Epithelial cell of prostate (primary cell): Measurements from ENCODE around the gene ARHGAP24.
"Not testable (repeated sequence)": the region's sequence is repeated elsewhere in the genome, so short reads cannot be mapped to it uniquely, and the experiment has no call there.

Experiments used
- DNase-seq: peaks from one replicate; pipeline ENCODE4 v3.0.0-alpha.2; 2011; ENCODE audit warnings: low read depth, low spot score
- H3K27ac ChIP-seq: fragments of 450-650 bp; 2 replicates; pipeline ENCODE4 v1.5.1; 2017; ENCODE audit warnings: mild to moderate bottlenecking

The ARHGAP24 gene

DNA sequence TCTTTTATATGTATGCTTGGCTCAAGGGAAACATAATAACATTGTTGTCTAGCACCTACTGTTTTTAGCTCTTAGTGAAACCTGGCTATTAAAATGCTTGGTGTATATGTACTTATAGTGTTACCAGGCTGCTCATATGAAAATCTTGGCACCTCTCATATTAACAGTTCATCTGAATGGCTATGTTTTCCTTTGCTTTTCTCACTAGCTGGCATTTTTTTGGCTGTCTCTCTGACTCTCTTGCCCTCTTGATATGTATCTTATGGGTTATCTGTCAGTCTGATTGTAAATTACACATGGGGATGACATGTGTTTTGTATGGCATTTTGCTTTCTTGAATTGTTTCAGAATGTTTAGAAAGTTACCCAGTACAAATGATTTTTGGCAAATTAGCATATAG is 158.0 kb downstream of the ARHGAP24 start:
- H3K27ac ChIP-seq = no peak overlapping the region
- DNase-seq = no peak

DNA sequence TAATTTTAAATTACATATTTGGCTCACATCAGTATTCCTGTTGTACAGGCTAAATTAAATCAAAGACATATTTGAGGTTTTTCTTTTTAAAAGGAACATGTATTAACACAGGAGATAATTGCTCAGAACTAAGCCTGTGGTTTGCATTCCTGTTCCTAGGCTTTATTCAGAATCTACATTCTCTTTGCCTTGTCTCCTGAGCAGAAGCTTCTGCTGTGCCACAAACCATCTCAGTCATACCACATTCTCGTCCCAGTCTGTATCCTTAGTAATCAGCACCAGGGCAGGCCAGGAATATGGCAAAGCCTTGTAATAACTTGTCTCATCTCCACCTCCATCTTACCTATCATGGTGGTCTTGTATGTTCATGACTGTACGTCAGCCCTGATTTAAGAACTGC is 162.8 kb downstream of the ARHGAP24 start:
- H3K27ac ChIP-seq = no peak overlapping the region
- DNase-seq = no peak

DNA sequence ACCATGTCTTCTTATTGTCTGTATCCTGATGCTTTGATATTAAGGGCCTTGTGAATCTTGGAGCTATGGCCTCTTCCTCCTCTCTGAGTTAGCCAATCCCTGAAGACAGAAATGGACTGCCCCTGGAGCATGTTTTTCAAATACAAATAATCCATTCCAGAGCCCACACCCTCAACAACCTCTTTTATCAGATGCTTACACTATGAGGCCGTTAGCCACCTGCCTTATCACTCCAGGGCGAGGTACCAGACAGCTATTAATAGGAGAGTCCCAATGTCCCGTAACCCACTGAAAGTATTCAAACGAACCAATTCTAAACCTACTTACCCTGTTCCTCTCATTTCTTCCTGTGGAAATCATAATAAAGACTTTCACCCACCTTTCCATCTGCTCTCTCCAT is 165.0 kb downstream of the ARHGAP24 start:
- no peak for DNase-seq
- no peak overlapping the region for H3K27ac ChIP-seq

DNA sequence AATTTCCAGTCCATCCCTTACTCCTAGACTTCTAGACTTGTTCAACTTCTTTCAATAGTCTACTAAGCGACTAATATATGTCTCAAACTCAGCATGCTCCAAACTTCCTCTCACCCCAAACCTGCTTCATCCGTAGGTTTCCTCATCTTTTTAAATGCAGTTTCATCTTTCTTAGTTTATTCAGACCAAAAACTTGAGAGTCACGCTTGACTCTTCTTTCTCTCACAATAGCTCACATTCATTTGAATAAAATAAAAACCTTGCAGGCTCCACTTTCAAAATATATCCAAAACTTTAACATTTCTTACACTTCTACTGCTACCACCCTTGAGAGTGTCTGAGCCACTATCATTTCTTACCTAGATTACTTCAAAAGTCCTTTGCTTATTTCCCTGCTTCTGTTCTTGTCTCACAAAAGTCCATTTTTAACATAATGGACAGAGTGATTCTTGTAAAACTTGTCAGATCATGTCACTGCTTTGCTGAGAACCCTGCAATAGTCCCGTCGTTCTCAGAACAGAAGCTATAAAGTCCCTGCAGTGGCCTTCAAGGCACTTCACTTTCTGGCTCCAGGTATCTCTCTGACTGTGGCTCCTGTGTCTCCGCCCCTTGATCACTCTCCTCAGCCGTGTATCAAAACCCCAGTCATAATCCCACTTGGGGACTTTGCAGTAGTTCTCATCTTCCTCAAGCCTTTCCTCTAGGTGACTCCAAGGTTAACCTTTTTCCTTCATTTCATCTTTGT is 167.6 kb downstream of the ARHGAP24 start:
- DNase-seq = no peak
- no peak overlapping the region for H3K27ac ChIP-seq

DNA sequence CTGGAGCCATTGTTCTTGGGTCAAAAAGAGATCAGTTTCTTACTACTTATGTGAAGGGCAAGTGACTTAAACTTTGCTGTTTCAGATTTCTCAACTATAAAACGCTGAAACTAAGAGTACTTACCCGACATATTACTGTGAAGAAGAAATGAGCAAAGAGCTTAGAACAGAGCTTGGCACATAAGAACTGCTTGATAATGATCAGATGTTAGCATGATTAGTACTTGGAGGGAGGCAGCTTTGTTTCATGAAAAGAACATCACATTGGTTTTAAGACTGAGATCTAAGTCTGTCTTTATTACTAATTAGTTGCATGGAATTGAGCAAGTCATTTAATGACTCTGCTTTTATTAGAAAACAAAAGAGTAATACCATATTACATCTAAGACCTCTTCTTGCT is 169.1 kb downstream of the ARHGAP24 start:
- no peak for DNase-seq
- H3K27ac ChIP-seq = no peak overlapping the region

DNA sequence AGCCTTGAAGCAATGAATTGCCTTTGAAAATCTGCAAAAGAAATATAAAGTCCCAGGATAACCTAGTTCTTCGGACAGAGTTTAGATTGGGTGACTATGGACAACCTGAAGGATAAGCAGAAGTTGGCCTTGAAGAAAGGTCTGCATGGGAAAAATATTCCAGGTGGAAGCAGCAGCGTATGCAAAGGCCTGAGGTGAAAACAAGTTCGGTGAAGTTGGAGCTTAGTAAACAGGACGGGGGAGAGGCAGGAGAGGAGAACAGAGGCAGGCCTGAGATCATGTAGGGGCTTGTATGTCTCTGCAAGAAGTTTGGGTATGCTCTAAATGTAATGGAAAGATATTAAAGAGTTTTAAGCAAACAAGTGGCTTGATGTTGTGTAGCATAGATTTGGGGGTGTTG is 176.0 kb downstream of the ARHGAP24 start:
- H3K27ac ChIP-seq = no peak overlapping the region
- no peak for DNase-seq

DNA sequence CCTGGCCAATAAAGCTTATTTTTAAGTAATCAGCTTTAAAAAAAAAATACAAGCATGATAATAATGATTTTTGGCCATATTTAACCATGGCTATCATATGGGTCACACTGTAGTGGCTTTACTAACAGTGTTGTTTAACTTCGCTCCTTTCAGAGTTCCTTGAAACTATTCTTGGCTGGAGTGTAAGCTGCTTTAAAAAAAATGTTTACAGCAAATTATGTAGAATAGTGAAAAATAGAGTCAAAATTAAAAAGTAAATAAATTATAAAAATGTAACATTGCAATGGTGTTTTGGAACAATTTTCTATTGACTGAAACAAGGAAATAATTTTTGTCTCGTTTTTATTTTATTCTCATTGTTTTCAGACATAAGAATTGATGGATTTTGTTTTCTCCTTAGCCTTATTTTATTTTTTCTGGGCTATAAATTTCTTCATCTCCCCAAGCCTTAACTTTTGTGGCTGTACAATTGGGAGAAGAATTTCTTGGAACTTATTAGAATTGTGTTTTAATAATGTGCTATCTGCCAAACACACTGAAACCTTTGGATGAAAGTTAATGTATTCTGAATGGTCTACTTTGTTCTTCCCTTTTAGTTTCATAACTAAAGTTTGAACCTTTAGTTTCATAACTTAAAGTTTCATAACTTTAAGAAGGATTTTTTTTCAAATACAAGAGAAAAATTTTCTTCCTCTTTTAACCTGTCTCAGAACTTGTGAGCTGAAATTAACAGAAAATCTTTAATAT is 182.0 kb downstream of the ARHGAP24 start:
- DNase-seq = no peak
- H3K27ac ChIP-seq = no peak overlapping the region

DNA sequence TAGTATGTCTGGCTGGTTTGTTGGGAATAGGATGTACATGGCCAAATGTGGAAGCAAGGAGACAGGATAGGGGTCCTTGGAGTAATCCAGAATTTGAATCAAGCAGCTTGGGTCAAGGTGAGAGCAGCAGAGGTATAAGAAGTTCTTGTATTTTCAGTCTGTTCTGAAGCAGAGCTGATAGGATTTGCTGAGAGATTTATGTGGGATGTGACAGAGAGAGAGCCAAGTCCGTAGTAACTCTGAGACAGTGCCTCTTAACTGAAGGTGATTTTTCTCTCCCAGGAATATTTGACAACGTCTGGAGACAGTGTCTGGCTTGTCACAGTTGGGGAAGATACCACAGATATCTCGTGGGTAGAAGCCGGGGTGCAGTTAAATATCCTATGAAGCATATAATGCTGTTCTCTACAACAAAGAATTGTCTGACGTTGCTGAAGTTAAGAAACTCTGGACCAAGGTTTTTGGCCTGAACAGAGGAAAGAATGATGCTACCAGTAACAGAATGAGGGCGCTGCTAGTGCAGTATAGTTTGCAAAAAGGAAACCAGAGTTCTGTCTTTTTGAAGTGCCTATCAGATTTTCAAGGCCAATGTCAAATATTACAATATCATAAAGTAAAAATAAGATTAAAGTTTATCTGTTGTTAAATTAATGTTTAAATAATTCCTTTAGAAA is 184.0 kb downstream of the ARHGAP24 start:
- no peak overlapping the region for H3K27ac ChIP-seq
- DNase-seq = no peak

DNA sequence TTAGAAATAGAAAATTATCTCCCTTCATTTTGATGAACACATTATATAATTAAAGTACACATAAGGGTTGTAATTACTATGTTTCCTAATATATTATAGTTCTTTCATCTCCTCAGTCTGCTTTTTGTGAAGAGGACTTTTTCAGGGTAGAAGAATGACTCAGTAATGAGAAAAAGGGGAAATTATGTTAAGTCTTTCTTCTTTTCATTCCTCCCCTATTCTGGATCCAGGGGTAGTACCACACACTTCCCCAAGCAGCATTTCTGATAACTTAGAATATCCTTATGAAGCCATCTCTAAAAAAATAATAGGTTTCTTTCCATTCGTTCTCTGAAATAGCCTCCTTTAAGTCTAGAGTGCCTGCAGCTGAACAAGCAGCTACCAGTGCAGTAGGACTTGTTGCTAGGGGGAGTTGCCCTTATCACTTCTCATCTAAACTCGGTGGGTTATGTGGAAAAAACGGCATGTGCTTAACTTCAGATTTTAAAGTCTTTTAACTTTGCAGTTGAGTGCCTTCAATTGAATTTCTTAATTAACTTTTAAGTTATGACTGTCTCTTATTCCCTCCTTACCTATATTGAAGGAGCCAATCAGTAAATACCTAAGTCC is 184.8 kb downstream of the ARHGAP24 start:
- no peak overlapping the region for H3K27ac ChIP-seq

DNA sequence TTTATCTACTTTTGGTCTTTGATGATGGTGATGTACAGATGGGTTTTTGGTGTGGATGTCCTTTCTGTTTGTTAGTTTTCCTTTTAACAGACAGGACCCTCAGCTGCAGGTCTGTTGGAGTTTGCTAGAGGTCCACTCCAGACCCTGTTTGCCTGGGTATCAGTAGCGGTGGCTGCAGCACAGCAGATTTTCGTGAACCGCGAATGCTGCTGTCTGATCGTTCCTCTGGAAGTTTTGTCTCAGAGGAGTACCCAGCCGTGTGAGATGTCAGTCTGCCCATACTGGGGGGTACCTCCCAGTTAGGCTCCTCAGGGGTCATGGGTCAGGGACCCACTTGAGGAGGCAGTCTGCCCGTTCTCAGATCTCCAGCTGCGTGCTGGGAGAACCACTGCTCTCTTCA is 191.7 kb downstream of the ARHGAP24 start:
- not testable (repeated sequence) for DNase-seq, H3K27ac ChIP-seq

More for the DNA sequence above, 184.8 kb downstream of the ARHGAP24 start:
- no peak for DNase-seq

DNA sequence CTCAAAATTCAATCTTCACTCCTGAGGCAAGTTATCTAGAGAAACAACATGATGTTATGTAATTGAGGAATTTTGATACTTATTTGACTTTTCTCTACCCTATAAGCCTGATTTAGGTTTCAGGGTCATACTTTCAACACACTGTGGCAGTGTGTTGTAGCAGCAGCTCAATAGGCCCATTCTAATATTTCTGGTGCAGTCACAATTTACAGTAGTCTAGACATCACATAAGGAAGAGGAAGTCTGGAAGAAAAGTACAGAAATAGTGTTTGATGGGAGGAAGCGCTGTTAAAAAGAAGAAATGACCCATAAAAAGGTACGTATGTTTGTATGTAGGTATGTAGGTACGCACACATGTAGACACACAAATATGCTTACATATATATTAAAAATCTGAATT is 194.3 kb downstream of the ARHGAP24 start:
- no peak overlapping the region for H3K27ac ChIP-seq
- no peak for DNase-seq

DNA sequence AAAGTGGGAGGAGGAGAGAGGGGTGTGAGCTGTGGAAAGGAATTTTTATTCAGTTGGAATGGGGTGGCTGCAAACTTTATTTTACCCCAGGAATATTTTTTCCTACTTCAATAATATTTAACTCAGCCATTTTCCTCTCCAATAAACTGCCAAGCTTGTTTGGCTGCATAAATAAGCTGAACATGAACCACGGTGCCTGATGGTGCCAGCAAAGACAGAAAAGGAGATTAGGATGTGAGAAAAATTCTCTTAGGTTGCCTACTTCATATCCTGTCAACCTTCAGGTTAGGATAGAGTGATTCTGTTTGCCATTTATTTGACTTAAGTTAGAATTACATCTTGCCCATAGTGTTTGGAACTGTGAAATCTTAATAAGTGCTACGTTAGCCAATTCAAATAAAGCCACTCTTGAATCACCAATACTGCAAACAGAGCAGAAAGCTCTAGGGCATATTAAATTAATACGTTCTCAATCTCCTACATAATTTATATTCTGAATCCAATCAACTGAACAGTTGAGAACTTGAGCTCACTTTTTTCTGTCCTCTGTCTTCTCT is 195.1 kb downstream of the ARHGAP24 start:
- H3K27ac ChIP-seq = no peak overlapping the region
- no peak for DNase-seq

DNA sequence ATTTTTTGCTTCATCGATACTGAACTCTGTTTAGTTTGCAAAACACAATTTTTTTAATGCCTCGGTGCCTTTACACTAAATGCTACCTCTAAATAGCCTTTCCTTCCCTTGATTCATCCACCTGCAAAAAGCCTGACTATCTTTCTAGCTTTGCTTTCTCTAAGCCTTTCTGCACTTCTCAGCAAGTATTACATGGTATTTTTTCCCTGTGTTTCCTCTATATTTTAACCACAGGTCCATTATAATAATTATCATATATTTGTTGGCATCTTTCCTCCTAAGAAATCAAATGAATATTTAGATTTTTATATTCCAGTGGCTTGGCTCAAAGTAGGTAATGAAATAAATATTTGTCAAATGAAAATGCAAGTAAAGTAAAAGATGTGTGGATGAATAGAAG is 196.2 kb downstream of the ARHGAP24 start:
- H3K27ac ChIP-seq = no peak overlapping the region
- no peak for DNase-seq

DNA sequence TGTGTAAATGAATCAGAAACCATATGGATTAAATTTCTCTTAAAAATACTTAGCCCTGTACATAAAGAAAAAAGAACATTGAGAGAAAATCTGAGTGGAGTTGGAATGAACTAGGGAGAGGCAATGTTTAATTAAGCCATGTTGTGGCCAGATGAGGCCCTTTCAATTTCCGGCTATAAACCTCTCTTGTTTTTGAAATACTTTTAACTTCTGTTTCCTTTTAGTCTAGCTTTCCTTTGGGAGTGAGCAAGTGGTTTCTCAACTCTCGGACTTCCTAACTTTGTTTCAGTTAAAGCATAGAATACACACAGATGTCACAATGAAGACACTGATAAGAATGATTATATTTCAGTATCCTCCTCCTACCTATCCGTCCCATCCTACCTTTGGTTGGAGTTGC is 197.2 kb downstream of the ARHGAP24 start:
- no peak overlapping the region for H3K27ac ChIP-seq
- DNase-seq = no peak

DNA sequence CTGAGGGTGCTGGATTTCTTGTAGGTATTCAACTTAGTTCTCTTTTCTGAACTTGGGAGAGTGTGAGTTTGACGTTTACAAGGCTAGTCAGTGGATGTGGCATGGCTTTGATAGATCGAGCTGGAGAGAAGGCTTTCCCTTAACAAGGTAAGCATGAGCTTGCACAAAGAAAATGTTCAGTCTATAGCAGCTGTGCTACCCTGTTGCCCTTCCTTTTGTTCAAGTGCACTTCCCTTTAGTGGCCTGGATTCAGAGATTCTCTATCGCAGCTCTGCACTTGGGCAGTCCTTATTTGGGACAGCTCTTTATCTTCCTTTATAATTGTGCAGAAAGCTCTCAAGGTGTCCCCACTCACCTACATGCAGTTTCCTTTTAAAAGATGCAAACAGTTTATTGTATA is 198.0 kb downstream of the ARHGAP24 start:
- H3K27ac ChIP-seq = no peak overlapping the region
- no peak for DNase-seq

DNA sequence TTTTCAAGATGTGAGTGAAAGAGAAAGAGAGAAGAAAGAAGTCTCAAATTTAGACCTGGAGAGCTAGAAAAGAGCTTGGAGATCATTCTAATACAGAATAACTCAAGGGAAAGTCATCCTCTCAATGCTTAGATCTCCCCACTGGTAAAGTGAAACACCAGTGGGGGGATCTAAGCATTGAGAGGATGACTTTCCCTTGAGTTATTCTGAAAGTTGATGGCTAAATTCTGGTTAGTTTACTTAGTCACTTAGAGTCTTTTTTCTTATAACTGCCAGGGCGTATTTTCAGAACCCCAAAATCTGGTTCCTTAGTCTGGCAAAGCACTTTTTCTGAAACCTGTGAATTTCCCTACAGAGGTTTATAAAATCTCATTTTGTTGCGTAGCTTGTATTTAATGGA is 198.6 kb downstream of the ARHGAP24 start:
- H3K27ac ChIP-seq = no peak overlapping the region
- no peak for DNase-seq

DNA sequence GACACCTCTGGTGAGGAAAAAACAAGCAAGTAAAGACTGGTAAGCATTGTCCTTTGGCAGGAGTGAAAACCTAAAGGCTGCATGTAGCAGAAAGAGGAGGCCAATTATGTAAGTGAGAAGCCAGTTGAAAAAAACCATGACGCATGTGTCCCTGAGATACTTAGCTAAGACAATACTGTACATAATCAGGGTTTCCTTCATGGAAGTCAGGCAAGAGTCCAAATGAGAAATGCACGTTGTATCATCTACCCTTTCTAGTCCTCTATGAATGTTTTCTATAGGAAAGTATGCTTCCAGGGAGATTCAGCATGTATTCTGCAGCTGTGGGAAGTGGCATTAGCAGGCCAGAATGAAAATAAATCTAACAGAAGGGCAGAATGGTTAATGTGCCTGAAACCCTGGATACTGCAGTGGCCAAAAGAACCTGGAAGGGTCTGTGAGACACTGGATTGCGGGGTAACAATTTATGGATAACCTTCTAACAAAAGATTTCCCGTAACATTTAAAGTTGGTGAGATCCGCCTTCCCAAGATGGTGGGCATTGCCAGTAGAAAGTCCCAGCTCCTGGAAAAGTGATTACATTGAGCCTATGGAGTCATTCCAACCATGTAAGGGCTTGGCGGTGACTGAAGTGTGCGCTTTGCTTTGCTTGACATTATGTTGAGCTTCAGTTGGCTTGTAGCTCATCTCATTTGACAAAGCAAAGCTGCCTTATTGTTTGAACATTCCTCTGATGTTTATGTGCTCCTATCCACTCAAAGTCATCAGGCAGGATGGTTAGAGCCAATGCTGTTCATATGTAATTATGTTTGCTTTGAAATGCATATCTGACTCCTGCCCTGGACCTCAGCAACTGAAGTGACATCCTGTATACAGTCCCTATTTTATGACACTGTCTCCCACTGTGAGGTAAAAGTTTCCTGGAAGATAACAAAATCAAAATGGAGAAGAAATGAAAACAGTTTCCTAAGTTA is 200.4 kb downstream of the ARHGAP24 start:
- no peak overlapping the region for H3K27ac ChIP-seq
- DNase-seq = no peak

DNA sequence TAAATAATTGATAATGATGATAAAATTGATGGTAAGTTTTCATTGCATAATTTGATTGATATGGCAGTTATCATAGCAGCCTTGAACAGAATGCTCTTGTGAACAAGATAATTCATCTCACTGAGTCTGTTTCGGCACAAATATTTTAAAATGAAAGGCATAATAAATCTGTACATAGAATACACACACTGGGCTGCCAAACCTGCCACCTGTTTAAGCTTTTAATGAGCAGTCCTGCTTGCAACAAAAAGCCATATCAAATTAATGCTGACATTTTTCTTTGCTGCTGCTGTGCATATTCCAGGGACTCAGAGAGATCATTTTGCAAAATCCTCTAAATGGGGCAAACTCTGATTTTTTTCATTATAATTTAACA is 201.1 kb downstream of the ARHGAP24 start:
- H3K27ac ChIP-seq = no peak overlapping the region
- no peak for DNase-seq

DNA sequence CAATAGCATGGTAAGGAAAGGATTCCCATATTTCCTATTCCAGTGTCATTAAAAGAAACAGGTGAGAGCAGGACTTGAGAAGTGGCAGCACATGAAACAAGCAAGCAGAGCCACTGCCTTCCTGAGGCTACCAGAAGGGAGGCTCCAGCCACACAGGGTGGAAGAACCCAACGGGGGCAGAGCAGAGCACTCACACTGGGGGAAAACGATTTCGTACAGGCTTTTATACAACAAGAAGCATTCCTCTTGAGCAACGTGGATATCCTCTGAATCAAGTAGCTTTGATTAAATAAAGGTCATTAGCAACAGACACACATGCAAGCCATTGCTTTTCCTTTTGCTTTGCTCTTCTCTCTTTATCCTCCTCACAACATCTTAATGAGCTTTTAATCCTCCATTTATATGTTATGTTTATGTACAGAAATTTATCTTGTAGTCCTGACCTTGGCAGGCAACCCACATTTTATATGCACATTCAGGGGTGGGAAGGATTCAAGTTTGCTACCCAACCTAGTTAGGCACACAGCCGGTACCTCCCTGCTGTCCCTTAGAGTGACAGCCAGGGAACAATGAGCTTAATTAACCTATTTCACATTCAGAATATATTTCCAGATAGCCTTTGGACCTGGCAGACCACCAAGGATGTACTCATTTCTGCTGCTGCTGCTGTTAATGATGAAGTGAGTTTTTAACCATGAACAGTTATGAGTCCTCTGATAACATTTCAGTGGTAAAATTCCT is 202.1 kb downstream of the ARHGAP24 start:
- no peak for DNase-seq
- no peak overlapping the region for H3K27ac ChIP-seq
